Kidney tubule cell (primary cell): Measurements from ENCODE around the gene C22orf39.

ENCODE experiments used
- DNase-seq: peaks from one replicate; pipeline ENCODE4 v3.0.0-alpha.2; 2018; ENCODE audit warnings: low spot score

Gene C22orf39

GRCh38 chr22:19398652-19399051 lies 48.9 kb downstream of the C22orf39 start:
- no peak for DNase-seq

GRCh38 chr22:19398206-19398605 lies 49.3 kb downstream of the C22orf39 start:
- no peak for DNase-seq

- no peak for DNase-seq
Measured at GRCh38 chr22:19397734-19398104, 49.8 kb downstream of the C22orf39 start.

- no peak for DNase-seq
Measured at GRCh38 chr22:19396934-19397733, 50.4 kb downstream of the C22orf39 start.

- DNase-seq, result no peak
Measured at GRCh38 chr22:19396561-19396933, 51.0 kb downstream of the C22orf39 start.

- no peak for DNase-seq
Measured at GRCh38 chr22:19395276-19395675, 52.2 kb downstream of the C22orf39 start.

- no peak for DNase-seq
Measured at GRCh38 chr22:19394274-19395050, 53.0 kb downstream of the C22orf39 start.

- no peak for DNase-seq
Measured at GRCh38 chr22:19393704-19394103, 53.8 kb downstream of the C22orf39 start.
